H9 (cell line): Measurements from ENCODE around the gene RCN1. TPM values are rescaled to one million over a fixed set of nuclear protein-coding genes. Genes with fewer than 3 reads are reported as not detected.

Source experiments
- DNase-seq: peaks from one replicate; pipeline ENCODE4 v3.0.0-alpha.2; 2017
- H2AFZ ChIP-seq: one replicate; pipeline ENCODE4 v1.6.1; 2013; ENCODE audit warnings: mild to moderate bottlenecking, low read length, control low read depth, moderate library complexity
- H2AK5ac ChIP-seq: 2 replicates; pipeline ENCODE4 v1.6.1; 2013; ENCODE audit warnings: low read length, control low read depth, mixed read lengths; ENCODE audit not compliant: insufficient read length
- H2BK120ac ChIP-seq: one replicate; pipeline ENCODE4 v1.6.1; 2013; ENCODE audit warnings: low read depth, mild to moderate bottlenecking, low read length, control low read depth, inconsistent platforms; ENCODE audit not compliant: poor library complexity, severe bottlenecking
- H2BK12ac ChIP-seq: 2 replicates; pipeline ENCODE4 v1.6.1; 2013; ENCODE audit warnings: low read length, control low read depth, mixed read lengths, low read depth; ENCODE audit not compliant: insufficient read length
- H2BK15ac ChIP-seq: 2 replicates; pipeline ENCODE4 v1.6.1; 2013; ENCODE audit warnings: low read depth, low read length, control low read depth
- H2BK20ac ChIP-seq: one replicate; pipeline ENCODE4 v1.6.1; 2013; ENCODE audit warnings: low read depth, mild to moderate bottlenecking, low read length, control low read depth, inconsistent platforms; ENCODE audit not compliant: poor library complexity, severe bottlenecking
- H2BK5ac ChIP-seq: 2 replicates; pipeline ENCODE4 v1.6.1; 2013; ENCODE audit warnings: low read length, control low read depth, mixed read lengths; ENCODE audit not compliant: insufficient read length
- H3K14ac ChIP-seq: 2 replicates; pipeline ENCODE4 v1.6.1; 2013; ENCODE audit warnings: low read length, control low read depth; ENCODE audit not compliant: insufficient read depth
- H3K18ac ChIP-seq: 2 replicates; pipeline ENCODE4 v1.6.1; 2013; ENCODE audit warnings: low read depth, mild to moderate bottlenecking, mixed read lengths, low read length, control low read depth; ENCODE audit not compliant: insufficient read length
- H3K23ac ChIP-seq: 2 replicates; pipeline ENCODE4 v1.6.1; 2013; ENCODE audit warnings: low read length, control low read depth, mixed read lengths, low read depth; ENCODE audit not compliant: insufficient read length
- H3K23me2 ChIP-seq: 2 replicates; pipeline ENCODE4 v1.6.1; 2013; ENCODE audit warnings: low read depth, mild to moderate bottlenecking, mixed read lengths, low read length, control low read depth; ENCODE audit not compliant: insufficient read length, poor library complexity, severe bottlenecking
- H3K27ac ChIP-seq: 2 replicates; pipeline ENCODE4 v1.5.1; 2013; ENCODE audit warnings: low read length, control low read depth, mixed read lengths, low read depth; ENCODE audit not compliant: insufficient read length
- H3K27me3 ChIP-seq: 2 replicates; pipeline ENCODE4 v1.6.1; 2013; ENCODE audit warnings: low read length, control low read depth, inconsistent platforms; ENCODE audit not compliant: insufficient read depth
- H3K4ac ChIP-seq: 2 replicates; pipeline ENCODE4 v1.6.1; 2013; ENCODE audit warnings: low read depth, mild to moderate bottlenecking, control low read depth, inconsistent platforms, low read length, moderate library complexity
- H3K4me1 ChIP-seq: 2 replicates; pipeline ENCODE4 v1.6.1; 2013; ENCODE audit warnings: low read length, control low read depth, inconsistent platforms; ENCODE audit not compliant: insufficient read depth
- H3K4me2 ChIP-seq: 2 replicates; pipeline ENCODE4 v1.6.1; 2013; ENCODE audit warnings: low read length, control low read depth, mixed read lengths; ENCODE audit not compliant: insufficient read length, insufficient read depth
- H3K56ac ChIP-seq: 2 replicates; pipeline ENCODE4 v1.6.1; 2013; ENCODE audit warnings: low read depth, mild to moderate bottlenecking, mixed read lengths, low read length, control low read depth; ENCODE audit not compliant: insufficient read length
- H3K79me1 ChIP-seq: 2 replicates; pipeline ENCODE4 v1.6.1; 2013; ENCODE audit warnings: low read depth, mild to moderate bottlenecking, moderate library complexity, low read length, control low read depth, inconsistent platforms; ENCODE audit not compliant: insufficient read depth, poor library complexity, severe bottlenecking
- H3K79me2 ChIP-seq: 2 replicates; pipeline ENCODE4 v1.6.1; 2013; ENCODE audit warnings: low read length, control low read depth, inconsistent platforms; ENCODE audit not compliant: insufficient read depth
- H3K9ac ChIP-seq: 2 replicates; pipeline ENCODE4 v1.6.1; 2013; ENCODE audit warnings: low read length, control low read depth, mixed read lengths; ENCODE audit not compliant: insufficient read length; ENCODE audit errors: extremely low read depth
- H3K9me3 ChIP-seq: one replicate; pipeline ENCODE4 v1.6.1; 2013; ENCODE audit warnings: low read depth, low read length, inconsistent platforms; ENCODE audit not compliant: control insufficient read depth
- H3T11ph ChIP-seq: one replicate; pipeline ENCODE4 v1.6.1; 2013; ENCODE audit warnings: mild to moderate bottlenecking, low read length, control low read depth, inconsistent platforms
- H4K20me1 ChIP-seq: one replicate; pipeline ENCODE4 v1.6.1; 2013; ENCODE audit not compliant: control insufficient read depth, insufficient read length, insufficient read depth
- H4K5ac ChIP-seq: 2 replicates; pipeline ENCODE4 v1.6.1; 2013; ENCODE audit warnings: low read depth, mild to moderate bottlenecking, mixed read lengths, low read length, control low read depth; ENCODE audit not compliant: insufficient read length
- H4K8ac ChIP-seq: replicated peaks from 2 replicates; pipeline ENCODE4 v1.6.1; 2013; ENCODE audit warnings: low read length, control low read depth, mixed read lengths, low read depth; ENCODE audit not compliant: insufficient read length
- H4K91ac ChIP-seq: 2 replicates; pipeline ENCODE4 v1.6.1; 2013; ENCODE audit warnings: low read depth, mild to moderate bottlenecking, moderate library complexity, mixed read lengths, low read length, control low read depth; ENCODE audit not compliant: insufficient read length
- H3K27ac Mint-ChIP-seq, 3 experiments: 2 replicates in 2 of 3; 3 replicates in 1 of 3; pipeline ENCODE4 v1.8.0; 2020 to 2021; ENCODE audit warnings: mixed read lengths in 3 of 3, mild to moderate bottlenecking in 1 of 3, moderate library complexity in 1 of 3
- H3K27me3 Mint-ChIP-seq: 2 replicates; pipeline ENCODE4 v1.8.0; 2021; ENCODE audit warnings: low read depth, mild to moderate bottlenecking, moderate library complexity, mixed read lengths
- H3K36me3 Mint-ChIP-seq, 3 experiments: 2 replicates in 2 of 3; 3 replicates in 1 of 3; pipeline ENCODE4 v1.8.0; 2020 to 2021; ENCODE audit warnings: low read depth in 3 of 3, mixed read lengths in 3 of 3; ENCODE audit not compliant: insufficient read depth in 1 of 3
- H3K4me1 Mint-ChIP-seq, 2 experiments: 2 replicates each; pipeline ENCODE4 v1.8.0; 2020; ENCODE audit warnings: mixed read lengths in 2 of 2
- H3K4me3 Mint-ChIP-seq, 2 experiments: 2 replicates in 1 of 2; 3 replicates in 1 of 2; pipeline ENCODE4 v1.8.0; 2020 to 2021; ENCODE audit warnings: mild to moderate bottlenecking in 2 of 2, mixed read lengths in 2 of 2, moderate library complexity in 1 of 2
- H3K9me3 Mint-ChIP-seq, 2 experiments: 2 replicates in 1 of 2; 3 replicates in 1 of 2; pipeline ENCODE4 v1.8.0; 2020; ENCODE audit warnings: mild to moderate bottlenecking in 2 of 2, mixed read lengths in 2 of 2, moderate library complexity in 1 of 2
- CTCF ChIP-seq: fragments of 200-600 bp; sonication (generic); conservative IDR thresholded peaks from 3 replicates; pipeline ENCODE4 v1.8.0; 2021; ENCODE audit warnings: antibody characterized with exemption, mild to moderate bottlenecking
- WGBS: extraction: QIAGEN DNeasy Blood & Tissue Kit; methylation state at CpG from one replicate; pipeline ENCODE4 v1.1.7; 2013; ENCODE audit warnings: missing lambda C conversion rate, low lambda C conversion rate, mixed read lengths; ENCODE audit not compliant: insufficient read length; ENCODE audit errors: extremely low coverage; 5-methylcytosine and 5-hydroxymethylcytosine counted together
- total RNA-seq: library from RNA; stranded (reverse); gene quantifications from 2 replicates; pipeline ENCODE4 v1.2.1, GENCODE V29; 2021

RCN1 gene
- total RNA-seq, 1 experiment from 2014 or later = 109 TPM

DNA sequence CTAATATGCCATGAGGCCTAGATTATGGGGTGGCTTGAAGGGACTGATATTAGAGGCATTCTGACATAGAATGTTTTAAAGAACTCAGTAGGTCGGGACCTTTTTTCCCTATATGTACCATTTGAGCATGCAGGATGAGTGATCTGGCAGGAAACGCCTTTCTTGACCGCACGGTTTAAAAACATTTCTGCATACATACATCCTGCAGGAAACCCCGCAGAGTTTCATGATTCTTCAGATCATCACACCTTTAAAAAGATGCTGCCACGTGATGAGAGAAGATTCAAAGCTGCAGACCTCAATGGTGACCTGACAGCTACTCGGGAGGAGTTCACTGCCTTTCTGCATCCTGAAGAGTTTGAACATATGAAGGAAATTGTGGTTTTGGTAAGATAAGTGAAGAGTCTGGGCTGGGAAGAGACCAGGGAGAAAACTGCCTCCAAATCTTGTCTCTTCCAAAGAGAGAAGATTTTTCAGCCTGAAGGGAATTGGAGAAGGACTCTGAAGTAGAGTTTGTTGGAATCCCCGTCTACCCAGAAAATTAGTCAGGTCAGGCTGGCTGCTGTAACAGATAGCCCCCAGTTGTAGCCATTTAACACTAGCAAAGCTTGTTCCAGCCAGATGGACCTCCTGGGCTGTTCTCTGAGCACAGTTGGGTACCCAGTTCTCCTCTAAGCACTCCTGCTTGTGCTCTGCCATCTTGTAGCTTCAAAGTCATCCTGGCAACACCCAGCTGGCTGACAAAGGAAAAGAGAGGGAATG lies 7.4 kb downstream of the RCN1 start:
- Histone ChIP-seq H3K14ac (no peak overlapping the region), H2BK15ac (no peak overlapping the region), H3K56ac (no peak overlapping the region), H3T11ph (no peak overlapping the region), H4K91ac (no peak overlapping the region), H3K4me2 (no peak overlapping the region), H3K27ac (no peak overlapping the region), H3K4ac (no peak overlapping the region), H2AK5ac (no peak overlapping the region), H3K27me3 (no peaks in the 10 kb centered on the region), H2BK20ac (no peak overlapping the region), H3K79me2 (peaks cover 20% of the 10 kb centered on the region; the same call in 1 of the 2 replicates), H3K79me1 (peaks cover 9% of the 10 kb centered on the region), H2BK5ac (no peak overlapping the region), H3K23me2 (no peaks in the 10 kb centered on the region), H2AFZ (no peak overlapping the region), H4K8ac (no peak overlapping the region), H2BK12ac (no peak overlapping the region), H4K20me1 (no peaks in the 10 kb centered on the region), H3K9me3 (no peaks in the 10 kb centered on the region), H4K5ac (no peak overlapping the region), H3K18ac (no peak overlapping the region), H2BK120ac (no peak overlapping the region), H3K9ac (no peak overlapping the region), H3K4me1 (no peaks in the 10 kb centered on the region), H3K23ac (no peak overlapping the region)
- peaks cover 3 to 5% of the 10 kb centered on the region in 2 experiments for H3K4me1 Mint-ChIP-seq
- no peak for DNase-seq
- TF ChIP-seq CTCF = no peak
- no CpG with 5 or more reads among the region's 8 CpGs for WGBS
- H3K36me3 Mint-ChIP-seq = peaks cover 60 to 90% (median 77%) of the 10 kb centered on the region in 3 experiments
- H3K9me3 Mint-ChIP-seq = no peaks in the 10 kb centered on the region
- no peaks in the 10 kb centered on the region for H3K27me3 Mint-ChIP-seq
- no peak overlapping the region for H3K4me3 Mint-ChIP-seq
- no peak overlapping the region; a peak in 1 of 7 replicates for H3K27ac Mint-ChIP-seq
